NCI-H524 (cell line): ENCODE measurements around the gene SLC6A17.
A peak's percentile ranks its signal among the peaks of the same experiment; 100 is the strongest.

Experiments used
- DNase-seq, 2 experiments: peaks; one replicate each; lab custom pipeline; 2025; lab: John Stamatoyannopoulos, UW

Gene SLC6A17

GRCh38 chr1:110203021-110203661 lies 52.8 kb downstream of the SLC6A17 start:
- peak; percentile 32 to 61 for DNase-seq

GRCh38 chr1:110205156-110205555 lies 54.9 kb downstream of the SLC6A17 start:
- no peak for DNase-seq

- DNase-seq = no peak
These were observed 55.4 kb downstream of the SLC6A17 start for GRCh38 chr1:110205591-110206155.

DNA sequence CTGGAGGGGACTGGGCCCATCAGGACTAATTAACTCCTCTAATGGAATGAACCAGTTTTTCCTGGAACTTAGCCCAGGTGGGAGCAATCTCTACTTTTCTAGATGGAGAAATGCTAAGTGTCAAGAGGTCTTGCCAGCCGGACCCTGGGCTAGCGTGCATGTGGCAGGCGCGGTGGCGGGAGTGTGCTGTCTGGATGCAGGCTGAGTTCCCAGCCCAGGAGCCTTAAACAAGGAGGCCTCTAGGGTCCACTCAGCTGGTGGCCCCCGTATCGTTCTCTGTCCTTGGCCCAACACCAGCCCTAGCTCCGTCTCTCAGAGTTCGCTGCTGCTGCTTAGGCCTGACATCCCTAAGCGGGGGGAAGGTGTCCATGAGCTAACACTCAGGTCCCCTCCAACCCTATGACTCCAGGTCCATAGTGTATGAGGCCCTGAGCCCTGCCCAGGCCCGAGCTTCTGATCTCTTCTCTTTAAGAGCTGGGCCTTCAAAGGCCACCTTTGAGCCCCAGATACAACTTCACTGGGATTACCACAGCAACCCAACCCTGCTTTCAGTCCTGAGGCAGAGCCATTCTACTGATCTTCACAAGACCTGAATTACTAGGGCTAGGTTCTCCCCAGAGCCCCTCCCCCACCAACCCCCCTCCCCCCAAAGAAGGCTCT lies 56.1 kb downstream of the SLC6A17 start:
- no peak for DNase-seq

DNA sequence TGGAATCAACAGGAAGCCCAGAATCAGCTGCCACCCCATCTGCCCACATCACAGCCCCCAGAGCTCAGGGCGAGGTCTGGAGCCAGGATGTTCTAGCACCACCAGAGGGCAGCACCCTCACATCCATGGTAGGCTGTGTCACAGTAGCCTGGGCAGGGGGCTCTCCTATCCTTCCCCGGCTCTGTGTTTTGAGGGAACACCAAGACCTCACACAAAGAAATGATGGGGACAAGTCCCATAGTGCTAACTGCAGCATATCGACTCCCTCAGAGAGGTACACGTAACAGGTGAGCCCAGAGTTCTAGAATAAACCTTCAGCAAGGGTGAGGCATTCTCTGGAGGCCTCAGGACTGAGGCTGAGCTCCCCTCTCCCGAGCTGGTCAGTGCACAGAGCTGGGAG lies 57.5 kb downstream of the SLC6A17 start:
- DNase-seq = peak; percentile 46 to 76

DNA sequence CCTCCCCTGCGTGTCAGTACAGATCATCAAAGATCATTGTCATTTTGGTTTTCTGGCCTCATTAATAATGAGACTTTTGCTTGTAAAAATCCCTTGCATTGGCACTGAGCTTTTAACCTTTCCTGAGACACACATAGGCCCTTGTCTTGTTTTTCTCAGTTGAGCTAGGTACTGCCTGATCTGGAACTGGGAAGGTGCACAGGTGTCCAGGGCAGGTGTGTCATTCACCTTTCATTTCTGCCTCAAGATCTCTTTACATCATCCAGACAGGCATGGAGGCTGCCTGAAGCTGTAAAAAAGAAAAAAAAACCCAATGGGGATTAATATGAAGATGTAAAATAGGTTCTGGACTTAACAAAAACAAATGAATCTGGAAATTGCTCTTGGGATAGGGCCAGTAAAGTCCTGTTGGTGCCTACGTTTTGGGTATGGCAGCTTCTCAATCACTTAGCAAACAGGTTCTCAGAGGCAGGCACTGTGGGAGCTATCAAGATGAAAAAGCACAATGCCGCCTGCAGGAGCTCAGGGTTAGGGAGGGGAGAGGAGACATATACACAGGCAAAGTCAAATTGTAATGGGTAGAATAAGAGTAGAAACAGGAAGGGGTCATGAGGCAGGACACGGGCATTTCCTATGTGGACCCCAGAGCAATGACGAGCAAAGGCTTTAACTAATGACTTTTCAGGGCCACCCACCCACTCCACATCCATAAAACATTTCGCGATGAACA lies 58.8 kb downstream of the SLC6A17 start:
- no peak for DNase-seq

DNA sequence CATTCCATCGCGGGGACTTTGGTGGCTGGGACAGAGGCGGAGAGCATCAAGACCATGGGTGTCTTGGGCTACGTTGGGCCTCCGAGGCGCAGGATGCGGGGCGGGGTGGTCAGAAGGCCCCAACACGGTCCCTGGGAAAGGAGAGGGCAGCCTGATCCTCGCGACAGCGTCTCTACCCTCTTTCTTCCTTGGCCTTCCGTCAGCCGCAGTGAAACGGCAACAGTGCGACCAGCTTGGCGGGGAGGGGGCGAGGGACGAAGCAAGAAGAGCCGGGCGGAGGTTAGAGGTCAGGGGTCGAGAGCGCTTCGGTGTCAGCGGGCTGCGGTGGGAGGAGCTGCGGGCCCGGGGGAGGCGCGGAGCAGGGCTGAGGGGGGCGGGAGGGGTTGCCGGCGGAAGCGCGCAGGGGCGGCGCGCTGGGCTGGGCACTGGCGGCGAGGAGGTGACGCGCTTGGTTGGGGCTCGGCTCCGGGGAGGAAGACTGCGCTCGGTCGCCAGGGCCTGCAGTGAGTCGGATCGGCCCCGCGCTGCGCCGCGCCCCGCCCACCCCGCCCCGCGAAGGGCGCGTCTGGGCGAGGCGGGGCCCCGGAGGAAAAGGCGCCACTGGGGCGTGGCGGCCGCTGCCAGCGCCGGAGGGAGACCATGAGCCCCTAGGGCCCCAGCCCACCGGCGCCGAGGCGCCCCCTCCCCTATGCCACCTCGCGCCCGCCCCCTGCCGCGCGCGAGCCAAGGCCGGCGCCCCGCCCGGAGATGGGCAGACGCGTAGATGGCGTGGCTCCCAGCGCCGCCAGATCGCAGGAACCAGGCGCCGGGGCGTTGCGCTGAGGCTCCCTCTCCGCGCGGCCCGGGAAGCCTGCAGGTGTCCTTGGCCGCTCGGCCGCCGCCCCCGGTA lies 59.7 kb downstream of the SLC6A17 start, which contains the start of gene KCNC4:
Gene KCNC4, plus strand, starts transcription at position 600 of the 889 bp plus-strand sequence. CDS start 1,186 bp downstream, outside the sequence.
- peak; percentile 29 to 70 for DNase-seq

DNA sequence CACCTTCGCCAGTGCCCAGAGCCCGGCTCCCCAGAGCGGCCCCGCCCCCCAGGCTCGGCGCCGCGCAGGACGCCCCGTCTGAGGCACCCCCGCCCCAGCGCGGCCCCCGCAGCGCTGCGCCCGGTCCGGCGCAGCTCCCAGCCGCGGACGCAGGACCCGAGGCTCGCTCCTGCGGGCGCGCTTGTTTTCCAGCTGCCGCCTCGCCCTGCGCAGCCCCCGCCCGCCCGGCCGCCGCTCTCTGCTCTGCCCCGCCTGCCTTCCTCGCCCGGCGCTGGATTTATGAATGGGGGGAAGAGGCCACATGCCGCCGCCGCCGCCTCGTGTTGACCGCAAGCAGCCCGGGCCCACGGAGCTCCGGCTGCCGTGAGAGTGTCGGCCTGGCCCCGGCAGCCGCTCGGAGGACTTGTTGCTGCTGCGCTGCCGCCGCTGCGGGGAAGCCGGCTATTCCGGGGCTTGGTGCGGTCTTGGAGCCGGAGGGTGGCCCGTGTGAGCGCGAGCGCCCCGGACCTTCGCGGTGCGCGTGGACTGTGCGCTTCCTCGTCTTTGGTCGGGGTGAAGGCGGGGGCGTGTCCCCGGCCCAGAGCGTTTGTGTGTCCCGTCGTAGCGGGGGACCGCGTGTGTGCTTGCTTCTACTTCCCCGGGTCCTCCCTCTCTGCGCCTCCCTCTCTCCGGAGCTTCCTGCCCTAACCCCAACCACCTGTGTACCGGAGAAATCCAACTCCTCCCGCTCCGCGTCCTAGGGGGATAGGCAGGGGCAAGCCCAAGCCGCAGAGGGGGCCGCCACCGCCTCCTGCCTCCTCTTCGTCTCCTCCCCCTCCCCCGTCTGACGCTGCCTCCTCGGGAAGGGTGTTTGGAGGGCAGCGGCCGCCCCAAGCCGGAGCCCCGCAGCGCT lies 60.6 kb downstream of the SLC6A17 start:
- peak; percentile 36 to 40 for DNase-seq

DNA sequence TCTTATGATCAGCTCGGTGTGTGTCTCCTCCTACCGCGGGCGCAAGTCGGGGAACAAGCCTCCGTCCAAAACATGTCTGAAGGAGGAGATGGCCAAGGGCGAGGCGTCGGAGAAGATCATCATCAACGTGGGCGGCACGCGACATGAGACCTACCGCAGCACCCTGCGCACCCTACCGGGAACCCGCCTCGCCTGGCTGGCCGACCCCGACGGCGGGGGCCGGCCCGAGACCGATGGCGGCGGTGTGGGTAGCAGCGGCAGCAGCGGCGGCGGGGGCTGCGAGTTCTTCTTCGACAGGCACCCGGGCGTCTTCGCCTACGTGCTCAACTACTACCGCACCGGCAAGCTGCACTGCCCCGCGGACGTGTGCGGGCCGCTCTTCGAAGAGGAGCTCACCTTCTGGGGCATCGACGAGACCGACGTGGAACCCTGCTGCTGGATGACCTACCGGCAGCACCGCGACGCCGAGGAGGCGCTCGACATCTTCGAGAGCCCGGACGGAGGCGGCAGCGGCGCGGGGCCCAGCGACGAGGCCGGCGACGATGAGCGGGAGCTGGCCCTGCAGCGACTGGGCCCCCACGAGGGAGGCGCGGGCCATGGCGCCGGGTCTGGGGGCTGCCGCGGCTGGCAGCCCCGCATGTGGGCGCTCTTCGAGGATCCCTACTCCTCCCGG lies 61.3 kb downstream of the SLC6A17 start:
- DNase-seq = no peak

DNA sequence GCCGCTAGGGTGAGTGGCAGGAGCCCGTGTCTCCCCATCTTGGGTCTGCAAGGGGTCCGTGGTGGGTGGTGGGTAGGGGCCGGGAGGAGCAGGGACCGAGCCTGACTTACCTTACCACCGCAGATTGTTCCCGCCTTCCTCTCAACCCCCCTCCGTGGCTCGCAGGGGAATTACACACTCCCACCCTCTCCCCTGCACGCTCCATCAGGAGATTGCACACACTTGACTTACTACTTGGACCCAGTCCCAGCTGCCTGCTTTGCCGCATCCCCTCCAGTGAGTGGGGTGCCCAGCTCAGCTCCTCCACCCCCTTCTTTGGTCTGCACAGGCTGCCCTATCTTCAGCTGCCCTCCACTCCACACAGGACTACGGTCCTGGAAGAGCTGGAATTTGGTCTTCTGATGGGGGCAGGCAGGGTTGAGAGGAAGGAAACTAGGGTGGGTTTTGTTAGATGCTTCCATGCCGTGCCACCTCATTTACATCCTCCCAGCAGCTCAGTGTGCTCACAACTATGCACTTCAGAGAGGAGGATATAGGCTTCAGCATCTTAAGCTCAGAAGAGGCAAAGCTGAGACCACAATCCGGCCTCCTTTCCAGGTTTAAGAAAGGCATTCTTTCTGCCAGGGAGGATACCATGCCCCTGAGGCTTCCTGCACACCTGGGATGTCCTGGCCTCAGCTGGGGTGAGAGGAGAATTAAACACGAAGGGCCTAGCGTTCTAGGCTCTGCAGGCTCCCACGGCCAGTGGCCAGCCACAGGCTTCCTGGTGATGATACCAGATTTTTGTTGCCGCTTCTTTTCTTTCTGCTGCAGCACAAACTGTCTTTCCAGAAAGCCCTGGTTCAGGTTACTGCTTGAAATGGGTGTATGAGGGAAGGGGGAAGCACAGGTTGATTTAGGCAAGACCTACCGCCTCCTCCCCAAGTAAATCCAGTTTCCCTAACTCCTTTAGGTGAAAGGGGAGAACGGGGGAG lies 62.2 kb downstream of the SLC6A17 start:
- peak; percentile 67 to 75 for DNase-seq

- DNase-seq = no peak
These were observed 62.8 kb downstream of the SLC6A17 start for GRCh38 chr1:110213143-110213540.

DNA sequence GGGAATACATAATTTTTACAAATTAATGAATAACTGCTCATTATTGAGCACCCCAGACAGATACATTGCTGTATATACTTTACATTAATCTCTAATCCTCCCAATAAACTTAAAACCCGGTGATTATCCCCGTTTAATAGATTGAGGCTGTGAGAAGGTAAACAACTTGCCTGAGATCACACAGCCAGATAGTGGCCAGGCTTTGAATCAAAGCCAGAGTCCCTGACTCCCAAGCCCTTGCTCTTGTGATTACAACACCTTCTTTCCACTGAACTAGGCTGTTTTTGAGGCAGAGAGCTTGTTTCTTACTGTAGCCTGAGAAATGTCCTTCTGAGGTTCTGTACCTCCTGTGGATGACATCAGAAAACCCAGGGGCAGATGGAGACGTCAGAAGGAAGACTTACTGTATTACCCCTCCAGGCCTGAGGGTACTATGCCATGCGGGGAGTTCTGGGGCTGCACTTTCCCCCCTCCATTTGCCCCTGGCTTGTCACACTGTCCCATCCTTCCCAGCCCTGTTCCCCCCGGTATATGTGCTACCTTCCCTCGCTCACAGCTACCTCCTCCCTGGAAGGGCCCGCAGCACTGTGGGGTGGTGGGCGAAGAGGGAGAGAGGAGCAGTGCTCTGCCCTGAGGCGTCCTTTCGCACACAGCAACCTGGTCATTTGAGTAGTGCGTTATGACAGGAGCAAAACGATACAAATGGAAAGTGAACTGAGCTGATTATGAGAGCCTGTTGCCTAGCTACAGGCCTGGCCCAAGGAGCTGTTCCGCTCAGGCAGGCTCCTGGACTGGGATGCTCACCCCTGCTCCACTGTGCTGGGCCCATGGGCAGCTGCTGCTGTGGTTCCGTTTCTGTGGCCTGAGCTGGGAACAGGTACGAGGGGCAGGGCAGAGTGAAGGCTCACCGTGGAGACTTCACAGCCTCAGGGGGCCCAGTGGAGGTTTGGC lies 64.4 kb downstream of the SLC6A17 start:
- peak in 1 of 2 experiments; percentile 28 for DNase-seq

- no peak for DNase-seq
These were observed 65.6 kb downstream of the SLC6A17 start for GRCh38 chr1:110215621-110216515.

DNA sequence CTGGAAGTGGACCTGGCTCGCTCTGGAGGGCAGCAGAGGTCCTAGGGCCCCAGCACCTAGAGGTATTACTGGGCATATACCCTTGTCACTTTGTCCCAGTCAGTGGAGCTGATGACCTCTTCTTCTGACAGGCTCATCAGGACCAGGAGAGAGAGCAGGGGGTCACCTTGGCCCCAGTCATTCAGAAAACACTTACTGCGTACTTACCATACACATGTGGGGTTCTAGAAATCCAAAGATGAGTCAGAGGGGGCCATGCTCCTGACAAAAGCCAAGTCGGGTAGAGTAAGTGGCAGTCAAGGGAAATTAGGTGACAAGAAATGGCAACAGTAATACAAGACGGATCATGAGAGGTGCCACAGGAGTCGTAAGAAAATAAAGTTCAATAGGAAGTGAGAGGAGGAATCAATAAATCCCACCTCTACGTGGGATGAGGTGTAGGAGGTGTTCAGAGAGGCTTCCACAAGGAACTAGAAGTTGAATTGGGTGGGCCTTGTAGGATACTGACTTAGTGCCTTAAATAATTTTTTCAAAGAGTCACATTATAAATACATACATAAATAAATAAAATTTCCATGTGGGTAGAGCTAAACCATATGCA lies 66.7 kb downstream of the SLC6A17 start:
- DNase-seq = no peak

- no peak for DNase-seq
These were observed 67.8 kb downstream of the SLC6A17 start for GRCh38 chr1:110218137-110218536.

DNA sequence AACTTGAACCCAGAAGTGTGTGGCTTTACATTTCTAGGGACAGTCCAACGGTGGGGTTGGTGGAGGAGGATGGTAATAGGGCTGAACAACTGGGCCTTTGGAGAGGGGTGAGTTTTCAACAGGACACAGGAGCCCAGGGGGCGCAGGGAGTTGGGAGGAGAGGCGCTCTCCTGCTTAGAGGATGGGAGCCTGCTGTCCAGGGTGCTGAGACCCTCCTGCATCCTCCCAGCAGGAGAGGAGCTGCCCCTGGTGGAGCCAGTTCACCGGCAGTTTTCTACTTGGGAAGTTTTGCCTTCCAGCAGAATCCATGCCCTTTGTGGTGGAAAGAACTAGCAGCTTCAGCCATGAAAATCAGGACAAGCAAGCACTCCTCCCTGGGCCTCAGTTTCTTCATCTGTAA lies 68.4 kb downstream of the SLC6A17 start:
- DNase-seq = no peak
